Measurements from ENCODE around the gene RASA4B.
"Not testable (repeated sequence)": the region's sequence is repeated elsewhere in the genome, so short reads cannot be mapped to it uniquely, and the experiment has no call there.

Gene RASA4B

GRCh38 chr7:102478314-102479208 is 39.0 kb downstream of the RASA4B start, which contains the start of gene POLR2J:
TSS of gene POLR2J (minus strand) at chr7:102478922. CDS start at chr7:102478860, 62 bp downstream.
- intact Hi-C loops (cut with DNase I) = not testable (repeated sequence)
- peak; percentile 71 to 97 (median 85) for DNase-seq

GRCh38 chr7:102474736-102475435 is 42.7 kb downstream of the RASA4B start:
- intact Hi-C loops (cut with DNase I) = not testable (repeated sequence)
- peak in 8 of 10 donors; percentile 7 to 90 (median 36) for DNase-seq

GRCh38 chr7:102474116-102474515 is 43.5 kb downstream of the RASA4B start:
- DNase-seq = peak in 2 of 10 donors; percentile 5 to 27
- intact Hi-C loops (cut with DNase I) = not testable (repeated sequence)

GRCh38 chr7:102473271-102473991 is 44.1 kb downstream of the RASA4B start:
- intact Hi-C loops (cut with DNase I) = no loop called here
- peak in 5 of 10 donors; percentile 26 to 76 (median 74) for DNase-seq

GRCh38 chr7:102472126-102473041 is 45.2 kb downstream of the RASA4B start:
- intact Hi-C loops (cut with DNase I) = no loop called here
- peak in 5 of 10 donors; percentile 9 to 81 (median 77) for DNase-seq

GRCh38 chr7:102471791-102472125 is 45.8 kb downstream of the RASA4B start:
- intact Hi-C loops (cut with DNase I) = no loop called here
- peak in 4 of 10 donors; percentile 1 to 69 (median 18) for DNase-seq

- peak in 4 of 10 donors; percentile 18 to 72 (median 70) for DNase-seq
- intact Hi-C loops (cut with DNase I) = loop anchor here (10.0 kb wide), 1 partner anchor 55 kb away; no protein-coding TSS in a partner anchor
Observed at GRCh38 chr7:102469972-102470825, 47.4 kb downstream of the RASA4B start.

- DNase-seq = peak in 4 of 10 donors; percentile 24 to 68 (median 59)
- intact Hi-C loops (cut with DNase I) = loop anchor here (10.0 kb wide), 1 partner anchor 55 kb away; no protein-coding TSS in a partner anchor
Observed at GRCh38 chr7:102469351-102469971, 48.1 kb downstream of the RASA4B start.

GRCh38 chr7:102468478-102469350 is 48.9 kb downstream of the RASA4B start:
- intact Hi-C loops (cut with DNase I) = loop anchor here (10.0 kb wide), 1 partner anchor 54 kb away; no protein-coding TSS in a partner anchor
- peak in 4 of 10 donors; percentile 17 to 77 (median 70) for DNase-seq

- intact Hi-C loops (cut with DNase I) = loop anchor here (10.0 kb wide), 1 partner anchor 53 kb away; no protein-coding TSS in a partner anchor
- DNase-seq = peak in 3 of 10 donors; percentile 45 to 75 (median 55)
Observed at GRCh38 chr7:102467581-102468477, 49.7 kb downstream of the RASA4B start.

GRCh38 chr7:102466097-102466496 is 51.5 kb downstream of the RASA4B start:
- intact Hi-C loops (cut with DNase I) = loop anchor here (10.0 kb wide), 1 partner anchor 51 kb away; no protein-coding TSS in a partner anchor
- peak in 1 of 10 donors; percentile 8 for DNase-seq

- DNase-seq = peak; percentile 83 to 99 (median 92)
- intact Hi-C loops (cut with DNase I) = loop anchor here (10.0 kb wide), 1 partner anchor 50 kb away; no protein-coding TSS in a partner anchor
Observed at GRCh38 chr7:102464577-102465280, 52.8 kb downstream of the RASA4B start, which contains the start of the genes ALKBH4 and LRWD1. TSS of gene ALKBH4 (minus strand) at chr7:102464863. CDS start at chr7:102464836, 27 bp downstream. TSS of gene LRWD1 (plus strand) at chr7:102464984. CDS start at chr7:102465081, 97 bp downstream.

- peak in 2 of 10 donors; percentile 56 to 77 for DNase-seq
- intact Hi-C loops (cut with DNase I) = loop anchor here (10.0 kb wide), 1 partner anchor 49 kb away; no protein-coding TSS in a partner anchor
Observed at GRCh38 chr7:102463841-102464576, 53.6 kb downstream of the RASA4B start.

GRCh38 chr7:102460467-102460866 is 57.1 kb downstream of the RASA4B start:
- no peak for DNase-seq
- intact Hi-C loops (cut with DNase I) = loop anchor here (10.0 kb wide), 1 partner anchor 46 kb away; no protein-coding TSS in a partner anchor
